Right lobe of liver (tissue), 6 donors: ENCODE results near the gene RGSL1. TPM values are rescaled to one million over a fixed set of nuclear protein-coding genes. Genes with fewer than 3 reads are reported as not detected.
A peak's percentile ranks its signal among the peaks of the same experiment; 100 is the strongest.

Experiments
- ATAC-seq, 4 donors: fragments of 200-7000 bp; cut with Tn5 transposase; one replicate each; pipeline ENCODE4 v1.9.1; 2020; ENCODE audit warnings: mild to moderate bottlenecking in 4 of 4, moderate library complexity in 4 of 4
- DNase-seq, 3 donors: peaks; one replicate each; pipeline ENCODE4 v3.0.0-alpha.2; 2020
- H3K27ac ChIP-seq, 3 donors: fragments of 200-600 bp; one replicate each; pipeline ENCODE4 v1.8.0; 2022
- H3K27me3 ChIP-seq, 2 donors: fragments of 200-600 bp; one replicate each; pipeline ENCODE4 v1.8.0; 2022
- H3K36me3 ChIP-seq, 4 donors: fragments of 200-600 bp; sonication (generic) in 1 of 4; one replicate each; pipeline versions ENCODE4 v1.5.1 to v1.8.0; 2017 to 2022; ENCODE audit warnings: control low read depth in 1 of 4
- H3K4me1 ChIP-seq, 4 donors: fragments of 200-600 bp; sonication (generic) in 1 of 4; one replicate each; pipeline versions ENCODE4 v1.5.1 to v1.8.0; 2017 to 2022; ENCODE audit warnings: control low read depth in 1 of 4
- H3K4me3 ChIP-seq, 3 donors: fragments of 200-600 bp; one replicate each; pipeline ENCODE4 v1.8.0; 2022
- H3K9me3 ChIP-seq, 4 donors: fragments of 200-600 bp; sonication (generic) in 1 of 4; one replicate each; pipeline versions ENCODE4 v1.5.1 to v1.8.0; 2017 to 2022; ENCODE audit warnings: control low read depth in 1 of 4
- CTCF ChIP-seq, 4 donors: fragments of 200-600 bp in 3 of 4; fragments of 450-650 bp in 1 of 4; IDR thresholded peaks; one replicate each; pipeline versions ENCODE4 v1.5.1 to v1.8.0; 2016 to 2022; ENCODE audit warnings: antibody characterized with exemption in 4 of 4, mild to moderate bottlenecking in 2 of 4
- POLR2A ChIP-seq: fragments of 450-650 bp; IDR thresholded peaks from one replicate; pipeline ENCODE4 v1.6.1; 2017; ENCODE audit warnings: antibody characterized with exemption, mild to moderate bottlenecking
- WGBS: methylation state at CpG from one replicate; pipeline ENCODE4 v1.1.6; 2018; ENCODE audit warnings: low coverage, low lambda C conversion rate; ENCODE audit not compliant: insufficient coverage; ENCODE audit errors: missing lambda C conversion rate; 5-methylcytosine and 5-hydroxymethylcytosine counted together
- intact Hi-C, 2 donors: fragments of 100-400 bp; cut with DNase I; formaldehyde crosslinking; loops; one replicate each; pipeline versions ENCODE4 v1.11.2 to v1.14.1; 2022
- total RNA-seq, 6 experiments: library from RNA; depleted of rRNA in 2 of 6; stranded (reverse); fragments of >200 nt in 2 of 6; fragmentation: NEBNext Ultra II Directional in 3 of 6; extraction: Animal tissue kit (Norgen Biotek cat#: 25700) in 3 of 6; gene quantifications; one replicate each; pipeline versions ENCODE4 v1.1.0 to v1.2.4, GENCODE V29; 2016 to 2023
- donor health status: DM: no; HTN: yes; CAD: no.
- donor health status: DM: no; HTN: no; CAD: no.
- donor health status: DM: no; HTN: no; CAD: no.
- donor health status: DM: no; HTN: yes; CAD: no.
- donor health status: DM: no; HTN: yes; CAD: no.

The RGSL1 gene
- total RNA-seq, 6 experiments from 2014 or later = not detected

- Histone ChIP-seq H3K4me1 (no peaks in the 10 kb centered on the region), H3K27ac (no peak overlapping the region), H3K36me3 (no peaks in the 10 kb centered on the region), H3K27me3 (no peaks in the 10 kb centered on the region), H3K4me3 (no peak overlapping the region), H3K9me3 (no peaks in the 10 kb centered on the region)
- DNase-seq (no peak), ATAC-seq (no peak)
- no CpG with 5 or more reads among the region's 2 CpGs for WGBS
- TF ChIP-seq POLR2A = no peak
- no peak for TF ChIP-seq CTCF (IDR thresholded peaks at IDR 0.05)
- intact Hi-C loops = no loop called here
These were observed 34.1 kb downstream of the RGSL1 start for GRCh38 chr1:182484067-182484466.

GRCh38 chr1:182484531-182485257 is 34.7 kb downstream of the RGSL1 start:
- peak; percentile 50 to 75 (median 62) for ATAC-seq
- H3K36me3 ChIP-seq = no peaks in the 10 kb centered on the region

GRCh38 chr1:182485861-182486260 is 35.9 kb downstream of the RGSL1 start:
- ATAC-seq (no peak), DNase-seq (no peak)
- no peaks in the 10 kb centered on the region for H3K9me3 ChIP-seq
- H3K36me3 ChIP-seq = no peaks in the 10 kb centered on the region
- WGBS = 59% methylated on average over 3 of the region's 3 CpGs
- H3K4me1 ChIP-seq = no peaks in the 10 kb centered on the region
- H3K27me3 ChIP-seq = no peaks in the 10 kb centered on the region
- H3K4me3 ChIP-seq = no peak overlapping the region
- no peak overlapping the region for H3K27ac ChIP-seq
- no peak for TF ChIP-seq POLR2A
- TF ChIP-seq CTCF (IDR thresholded peaks at IDR 0.05) = no peak
- intact Hi-C loops = no loop called here

More at GRCh38 chr1:182484531-182485257, 34.7 kb downstream of the RGSL1 start:
- TF ChIP-seq POLR2A (no peak), CTCF (IDR thresholded peaks at IDR 0.05) (peak; percentile 8 to 38 (median 21))
- no peaks in the 10 kb centered on the region for H3K4me1 ChIP-seq
- intact Hi-C loops = no loop called here
- no peaks in the 10 kb centered on the region for H3K9me3 ChIP-seq
- no peak overlapping the region for H3K4me3 ChIP-seq
- peak in 1 of 3 donors; percentile 22 for DNase-seq
- H3K27ac ChIP-seq = no peak overlapping the region
- no peaks in the 10 kb centered on the region for H3K27me3 ChIP-seq
- 49% methylated on average over 3 of the region's 5 CpGs for WGBS

GRCh38 chr1:182488803-182489202 is 38.9 kb downstream of the RGSL1 start:
- DNase-seq (no peak), ATAC-seq (no peak)
- no peaks in the 10 kb centered on the region for H3K4me1 ChIP-seq
- intact Hi-C loops = no loop called here
- no peaks in the 10 kb centered on the region for H3K27me3 ChIP-seq
- no peaks in the 10 kb centered on the region for H3K9me3 ChIP-seq
- H3K27ac ChIP-seq = no peak overlapping the region
- no peaks in the 10 kb centered on the region for H3K36me3 ChIP-seq
- TF ChIP-seq POLR2A (no peak), CTCF (IDR thresholded peaks at IDR 0.05) (no peak)
- 91% methylated on average over 1 of the region's 1 CpG for WGBS
- H3K4me3 ChIP-seq = no peak overlapping the region
